ENCODE measurements around the gene PACS1.

DNA sequence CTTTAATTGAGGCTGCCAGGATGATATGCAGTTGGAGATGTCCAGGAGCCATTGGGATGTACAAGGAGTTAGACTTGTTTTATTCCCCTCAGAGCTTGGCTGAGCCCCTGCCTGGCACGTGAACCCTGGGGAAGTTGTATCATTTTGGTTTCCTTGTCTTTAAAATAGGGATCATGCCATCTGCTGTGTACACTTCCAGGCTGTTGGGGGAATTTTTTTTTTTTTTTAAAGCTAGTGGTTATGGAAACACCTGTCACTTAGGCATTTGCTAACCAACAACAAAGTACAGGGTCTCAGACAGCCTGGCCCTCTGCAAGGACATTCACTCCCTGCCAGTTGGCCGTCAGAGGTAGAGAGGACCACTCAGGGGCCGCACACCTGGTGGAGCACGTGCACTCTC, 189.9 kb downstream of the PACS1 start:
- TF ChIP-seq POLR2A (IDR thresholded peaks at IDR 0.05; ENCODE audit: low read depth, low read length) (no peak), SPI1 (IDR thresholded peaks at IDR 0.05; ENCODE audit: low read depth, low read length) (no peak), POLR2AphosphoS5 (IDR thresholded peaks at IDR 0.05; ENCODE audit: low read depth, low read length) (no peak), POU2F2 (IDR thresholded peaks at IDR 0.05; ENCODE audit: low read depth, low read length) (no peak), TAF1 (IDR thresholded peaks at IDR 0.05; ENCODE audit: low read depth, low read length) (no peak)

All from GM12891 (cell line).